ENCODE measurements around the gene BRMS1L. TPM values are rescaled to one million over a fixed set of nuclear protein-coding genes. Genes with fewer than 3 reads are reported as not detected.

The BRMS1L gene
- total and polyA plus RNA-seq, 9 of the 15 experiments (the other 6 are each of a cell fraction or from before 2014, with no cell fraction given) = 1.2 to 4.7 (median 3.3) TPM

- no peaks in the 10 kb centered on the region for H3K27me3 ChIP-seq (ENCODE audit: control insufficient read depth in 2 of 2, insufficient read depth in 2 of 2, low read length in 2 of 2)
- no peaks in the 10 kb centered on the region for H3K36me3 ChIP-seq (ENCODE audit: control insufficient read depth, insufficient read depth, low read length)
- POLR2A ChIA-PET = no interaction called here
- no peak for FAIRE-seq
- DNase-seq (ENCODE audit: extremely low read depth in 1 of 4, low spot score in 3 of 4) = no peak
- H3K9me3 ChIP-seq (replicated peaks; ENCODE audit: control insufficient read depth, insufficient read depth, low read depth, low read length) = no peaks in the 10 kb centered on the region
- H2AFZ ChIP-seq (ENCODE audit: low read depth, low read length) = no peak overlapping the region
- no peaks in the 10 kb centered on the region for H3K9me1 ChIP-seq (ENCODE audit: control insufficient read depth, insufficient read depth, low read length)
- BruUV-seq (replicated peaks) = no TSS peak
- H4K20me1 ChIP-seq (replicated peaks; ENCODE audit: control insufficient read depth, insufficient read depth, low read length) = no peaks in the 10 kb centered on the region
- CTCF ChIA-PET (ENCODE audit: low intra/inter-chr PET ratio) = no interaction called here
- no peak overlapping the region for H3K9ac ChIP-seq (ENCODE audit: insufficient read depth in 1 of 2, low read depth in 2 of 2, low read length in 2 of 2)
- H3K27ac ChIP-seq (ENCODE audit: extremely low read depth, low read depth, low read length) = no peak overlapping the region
- no peak overlapping the region for H3K4me2 ChIP-seq (ENCODE audit: insufficient read depth, low read length)
- ATAC-seq = no peak
- no peaks in the 10 kb centered on the region for H3K4me1 ChIP-seq (replicated peaks in 1 of 2; ENCODE audit: control insufficient read depth in 2 of 2, insufficient read depth in 2 of 2, low read length in 2 of 2)
- in situ Hi-C loops (cut with MboI) = no loop called here
- H3K4me3 ChIP-seq = no peak overlapping the region
- whole genome bisulfite sequencing (ENCODE audit: insufficient coverage, low coverage, missing lambda C conversion rate) = 0% methylated on average over 1 of the region's 1 CpG
- intact Hi-C loops (cut with micrococcal nuclease) = no loop called here
- H3K79me2 ChIP-seq (ENCODE audit: control insufficient read depth, insufficient read depth, low read length) = no peaks in the 10 kb centered on the region
- TF ChIP-seq EHMT2 (IDR thresholded peaks at IDR 0.05) = no peak
- no peak for TF ChIP-seq UBTF (IDR thresholded peaks at IDR 0.05; ENCODE audit: borderline replicate concordance in 1 of 2, low read depth in 2 of 2, low read length in 2 of 2)
- TF ChIP-seq ZNF224 (CRISPR knock-in tag; IDR thresholded peaks at IDR 0.05) = no peak
- TF ChIP-seq ZMIZ1 (IDR thresholded peaks at IDR 0.05; ENCODE audit: low read depth in 2 of 2, low read length in 2 of 2) = no peak
- TF ChIP-seq, protein P1, sequence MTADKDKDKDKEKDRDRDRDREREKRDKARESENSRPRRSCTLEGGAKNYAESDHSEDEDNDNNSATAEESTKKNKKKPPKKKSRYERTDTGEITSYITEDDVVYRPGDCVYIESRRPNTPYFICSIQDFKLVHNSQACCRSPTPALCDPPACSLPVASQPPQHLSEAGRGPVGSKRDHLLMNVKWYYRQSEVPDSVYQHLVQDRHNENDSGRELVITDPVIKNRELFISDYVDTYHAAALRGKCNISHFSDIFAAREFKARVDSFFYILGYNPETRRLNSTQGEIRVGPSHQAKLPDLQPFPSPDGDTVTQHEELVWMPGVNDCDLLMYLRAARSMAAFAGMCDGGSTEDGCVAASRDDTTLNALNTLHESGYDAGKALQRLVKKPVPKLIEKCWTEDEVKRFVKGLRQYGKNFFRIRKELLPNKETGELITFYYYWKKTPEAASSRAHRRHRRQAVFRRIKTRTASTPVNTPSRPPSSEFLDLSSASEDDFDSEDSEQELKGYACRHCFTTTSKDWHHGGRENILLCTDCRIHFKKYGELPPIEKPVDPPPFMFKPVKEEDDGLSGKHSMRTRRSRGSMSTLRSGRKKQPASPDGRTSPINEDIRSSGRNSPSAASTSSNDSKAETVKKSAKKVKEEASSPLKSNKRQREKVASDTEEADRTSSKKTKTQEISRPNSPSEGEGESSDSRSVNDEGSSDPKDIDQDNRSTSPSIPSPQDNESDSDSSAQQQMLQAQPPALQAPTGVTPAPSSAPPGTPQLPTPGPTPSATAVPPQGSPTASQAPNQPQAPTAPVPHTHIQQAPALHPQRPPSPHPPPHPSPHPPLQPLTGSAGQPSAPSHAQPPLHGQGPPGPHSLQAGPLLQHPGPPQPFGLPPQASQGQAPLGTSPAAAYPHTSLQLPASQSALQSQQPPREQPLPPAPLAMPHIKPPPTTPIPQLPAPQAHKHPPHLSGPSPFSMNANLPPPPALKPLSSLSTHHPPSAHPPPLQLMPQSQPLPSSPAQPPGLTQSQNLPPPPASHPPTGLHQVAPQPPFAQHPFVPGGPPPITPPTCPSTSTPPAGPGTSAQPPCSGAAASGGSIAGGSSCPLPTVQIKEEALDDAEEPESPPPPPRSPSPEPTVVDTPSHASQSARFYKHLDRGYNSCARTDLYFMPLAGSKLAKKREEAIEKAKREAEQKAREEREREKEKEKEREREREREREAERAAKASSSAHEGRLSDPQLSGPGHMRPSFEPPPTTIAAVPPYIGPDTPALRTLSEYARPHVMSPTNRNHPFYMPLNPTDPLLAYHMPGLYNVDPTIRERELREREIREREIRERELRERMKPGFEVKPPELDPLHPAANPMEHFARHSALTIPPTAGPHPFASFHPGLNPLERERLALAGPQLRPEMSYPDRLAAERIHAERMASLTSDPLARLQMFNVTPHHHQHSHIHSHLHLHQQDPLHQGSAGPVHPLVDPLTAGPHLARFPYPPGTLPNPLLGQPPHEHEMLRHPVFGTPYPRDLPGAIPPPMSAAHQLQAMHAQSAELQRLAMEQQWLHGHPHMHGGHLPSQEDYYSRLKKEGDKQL (CRISPR knock-in tag; IDR thresholded peaks at IDR 0.05; ENCODE audit: borderline replicate concordance) = no peak
- TF ChIP-seq CTBP1 (IDR thresholded peaks at IDR 0.05; ENCODE audit: borderline replicate concordance) = no peak
- TF ChIP-seq SETDB1 (IDR thresholded peaks at IDR 0.05; ENCODE audit: low read length) = no peak
- no peak for TF ChIP-seq ZNF395 (CRISPR knock-in tag; IDR thresholded peaks at IDR 0.05)
- no peak for TF ChIP-seq DDX20 (tag; IDR thresholded peaks at IDR 0.05; ENCODE audit: low read depth)
- no peak for TF ChIP-seq GATA2 (CRISPR knock-in tag; IDR thresholded peaks at IDR 0.05)
Observed at GRCh38 chr14:35915775-35916174, 89.6 kb downstream of the BRMS1L start.

All from K562 (cell line).